Mucosa of stomach (tissue), 1 donor: ENCODE data around the gene ERC2.

Source experiments
- H3K27me3 ChIP-seq: one replicate; pipeline ENCODE4 v1.7.0; 2013; ENCODE audit warnings: mild to moderate bottlenecking, low read length; ENCODE audit not compliant: control insufficient read depth, insufficient read depth
- H3K36me3 ChIP-seq: one replicate; pipeline ENCODE4 v1.7.0; 2013; ENCODE audit warnings: low read length; ENCODE audit not compliant: control insufficient read depth, insufficient read depth
- H3K4me1 ChIP-seq: one replicate; pipeline ENCODE4 v1.7.0; 2013; ENCODE audit warnings: mild to moderate bottlenecking, low read length; ENCODE audit not compliant: control insufficient read depth, insufficient read depth
- H3K4me3 ChIP-seq: one replicate; pipeline ENCODE4 v1.7.0; 2013; ENCODE audit warnings: low read length
- H3K9ac ChIP-seq: one replicate; pipeline ENCODE4 v1.7.0; 2013; ENCODE audit warnings: mild to moderate bottlenecking, low read length, moderate library complexity
- H3K9me3 ChIP-seq: one replicate; pipeline ENCODE4 v1.7.0; 2013; ENCODE audit warnings: mild to moderate bottlenecking, low read length, moderate library complexity; ENCODE audit not compliant: control insufficient read depth
- donor health status: Pancreatic carcinoma.

The ERC2 gene

DNA sequence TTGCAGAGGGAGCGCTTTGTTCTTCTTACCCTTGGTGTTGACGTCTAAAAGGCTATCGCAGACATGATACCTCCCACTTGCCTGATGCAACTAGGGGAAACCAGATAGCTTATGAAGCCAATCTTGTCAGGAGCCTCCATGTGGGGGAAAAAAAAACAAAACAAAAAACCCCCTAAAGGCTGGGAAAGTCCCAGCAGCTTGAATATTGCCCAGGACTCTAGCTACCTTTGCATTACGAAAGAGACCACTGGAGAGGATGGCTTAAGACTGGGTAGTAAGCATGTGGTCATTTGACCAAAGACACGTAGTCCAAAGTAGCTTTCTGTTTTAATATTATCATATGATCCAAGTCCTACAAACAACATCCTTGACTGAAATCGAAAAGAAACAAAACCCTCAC, 860.4 kb downstream of the ERC2 start:
- H3K9me3 ChIP-seq, result no peaks in the 10 kb centered on the region

GRCh38 chr3:55607175-55607574, 861.1 kb downstream of the ERC2 start:
- no peaks in the 10 kb centered on the region for H3K36me3 ChIP-seq
- H3K9me3 ChIP-seq, result no peaks in the 10 kb centered on the region
- no peaks in the 10 kb centered on the region for H3K4me1 ChIP-seq
- peaks cover 3% of the 10 kb centered on the region for H3K27me3 ChIP-seq
- H3K9ac ChIP-seq, result no peak overlapping the region
- no peak overlapping the region for H3K4me3 ChIP-seq

More for the DNA sequence above, 860.4 kb downstream of the ERC2 start:
- peaks cover 3% of the 10 kb centered on the region for H3K27me3 ChIP-seq
- no peaks in the 10 kb centered on the region for H3K36me3 ChIP-seq
- H3K4me1 ChIP-seq, result no peaks in the 10 kb centered on the region
- H3K9ac ChIP-seq, result no peak overlapping the region
- H3K4me3 ChIP-seq, result no peak overlapping the region

- Histone ChIP-seq H3K9ac (no peak overlapping the region), H3K27me3 (peaks cover 3% of the 10 kb centered on the region), H3K4me3 (no peak overlapping the region), H3K9me3 (no peaks in the 10 kb centered on the region), H3K4me1 (no peaks in the 10 kb centered on the region), H3K36me3 (no peaks in the 10 kb centered on the region)
Measured at GRCh38 chr3:55605443-55606236, 862.6 kb downstream of the ERC2 start.

- H3K4me1 ChIP-seq, result no peaks in the 10 kb centered on the region
- peaks cover 3% of the 10 kb centered on the region for H3K27me3 ChIP-seq
- H3K36me3 ChIP-seq, result no peaks in the 10 kb centered on the region
- no peaks in the 10 kb centered on the region for H3K9me3 ChIP-seq
- H3K9ac ChIP-seq, result no peak overlapping the region
- no peak overlapping the region for H3K4me3 ChIP-seq
Measured at GRCh38 chr3:55604846-55605245, 863.4 kb downstream of the ERC2 start.

- H3K9me3 ChIP-seq, result no peaks in the 10 kb centered on the region
- no peak overlapping the region for H3K4me3 ChIP-seq
- H3K9ac ChIP-seq, result no peak overlapping the region
- no peaks in the 10 kb centered on the region for H3K36me3 ChIP-seq
- no peaks in the 10 kb centered on the region for H3K4me1 ChIP-seq
- peaks cover 3% of the 10 kb centered on the region for H3K27me3 ChIP-seq
Measured at GRCh38 chr3:55604402-55604801, 863.9 kb downstream of the ERC2 start.

DNA sequence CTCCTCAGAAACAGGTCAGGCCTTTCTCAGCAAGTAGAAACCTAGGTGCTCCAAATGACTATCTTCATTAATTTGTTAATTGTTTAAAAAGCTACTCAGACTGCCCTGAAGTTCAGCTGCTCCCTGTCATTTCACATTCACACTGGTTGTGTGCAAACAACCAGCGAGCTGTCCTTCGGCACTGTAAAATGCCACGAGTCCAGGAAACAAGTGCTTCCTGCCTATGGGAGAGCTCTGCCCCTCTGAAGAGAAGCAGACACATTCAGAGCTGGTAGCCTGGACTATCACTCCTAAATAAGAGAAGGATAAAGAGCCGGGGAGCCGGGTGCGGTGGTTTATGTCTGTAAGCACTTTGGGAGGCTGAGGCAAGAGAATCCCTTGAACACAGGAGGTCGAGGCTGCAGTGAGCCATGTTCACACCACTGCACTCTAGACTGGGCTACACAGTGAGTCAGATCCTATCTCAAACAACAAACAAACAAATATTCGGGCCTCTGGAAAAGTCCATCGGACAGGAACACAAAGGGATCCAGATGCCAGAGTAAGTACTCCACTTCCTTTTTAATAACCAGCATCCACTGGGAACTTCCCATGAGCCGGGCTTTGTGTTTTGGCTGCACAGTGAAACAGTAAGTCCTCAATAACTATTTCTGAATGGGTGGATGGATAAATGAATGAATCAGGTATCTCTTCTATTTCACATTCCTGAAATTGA, 866.7 kb downstream of the ERC2 start:
- H3K36me3 ChIP-seq, result no peaks in the 10 kb centered on the region
- no peak overlapping the region for H3K9ac ChIP-seq
- no peak overlapping the region for H3K4me3 ChIP-seq
- H3K27me3 ChIP-seq, result peaks cover 1% of the 10 kb centered on the region
- no peaks in the 10 kb centered on the region for H3K4me1 ChIP-seq
- no peaks in the 10 kb centered on the region for H3K9me3 ChIP-seq

GRCh38 chr3:55598224-55598623, 870.0 kb downstream of the ERC2 start:
- no peaks in the 10 kb centered on the region for H3K9me3 ChIP-seq
- no peaks in the 10 kb centered on the region for H3K4me1 ChIP-seq
- no peaks in the 10 kb centered on the region for H3K36me3 ChIP-seq
- H3K9ac ChIP-seq, result no peak overlapping the region
- H3K4me3 ChIP-seq, result no peak overlapping the region
- H3K27me3 ChIP-seq, result no peaks in the 10 kb centered on the region

- Histone ChIP-seq H3K9ac (no peak overlapping the region), H3K36me3 (no peaks in the 10 kb centered on the region), H3K4me3 (no peak overlapping the region), H3K4me1 (no peaks in the 10 kb centered on the region), H3K27me3 (no peaks in the 10 kb centered on the region), H3K9me3 (no peaks in the 10 kb centered on the region)
Measured at GRCh38 chr3:55597641-55598040, 870.6 kb downstream of the ERC2 start.

GRCh38 chr3:55596212-55596611, 872.1 kb downstream of the ERC2 start:
- Histone ChIP-seq H3K4me3 (no peak overlapping the region), H3K9me3 (no peaks in the 10 kb centered on the region), H3K27me3 (no peaks in the 10 kb centered on the region), H3K9ac (no peak overlapping the region), H3K36me3 (no peaks in the 10 kb centered on the region), H3K4me1 (no peaks in the 10 kb centered on the region)

- Histone ChIP-seq H3K27me3 (no peaks in the 10 kb centered on the region), H3K9ac (no peak overlapping the region), H3K4me1 (no peaks in the 10 kb centered on the region)
Measured at GRCh38 chr3:55595420-55595819, 872.8 kb downstream of the ERC2 start.

GRCh38 chr3:55592572-55592971, 875.7 kb downstream of the ERC2 start:
- no peak overlapping the region for H3K9ac ChIP-seq
- H3K9me3 ChIP-seq, result no peaks in the 10 kb centered on the region
- H3K4me3 ChIP-seq, result no peak overlapping the region
- no peaks in the 10 kb centered on the region for H3K36me3 ChIP-seq
- no peaks in the 10 kb centered on the region for H3K27me3 ChIP-seq
- no peaks in the 10 kb centered on the region for H3K4me1 ChIP-seq

More at GRCh38 chr3:55595420-55595819, 872.8 kb downstream of the ERC2 start:
- no peaks in the 10 kb centered on the region for H3K36me3 ChIP-seq
- no peaks in the 10 kb centered on the region for H3K9me3 ChIP-seq
- H3K4me3 ChIP-seq, result no peak overlapping the region

DNA sequence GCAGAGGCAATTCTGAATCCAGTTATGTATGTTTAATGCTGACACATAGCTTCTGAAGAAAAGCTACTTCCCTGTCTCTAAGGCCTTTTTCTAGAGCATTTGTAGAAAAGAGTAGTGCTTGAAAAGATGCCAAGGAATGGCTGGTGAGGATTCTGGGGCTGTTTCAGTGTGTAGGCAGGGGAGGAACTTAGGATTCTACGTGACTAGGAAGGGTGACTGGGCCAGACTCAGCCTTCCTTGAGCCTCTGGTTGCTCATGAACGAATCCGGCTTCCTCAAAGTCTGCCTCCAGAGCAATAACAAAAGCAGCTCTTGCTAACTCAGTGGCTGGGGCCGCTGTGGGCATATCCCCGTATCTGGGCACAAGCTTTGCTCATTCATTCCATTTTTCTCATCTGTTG, 876.4 kb downstream of the ERC2 start:
- Histone ChIP-seq H3K27me3 (no peaks in the 10 kb centered on the region), H3K9me3 (no peaks in the 10 kb centered on the region), H3K4me3 (no peak overlapping the region), H3K4me1 (no peaks in the 10 kb centered on the region), H3K9ac (no peak overlapping the region), H3K36me3 (no peaks in the 10 kb centered on the region)
